Measurements from ENCODE around the gene G3BP2. TPM values are rescaled to one million over a fixed set of nuclear protein-coding genes. Genes with fewer than 3 reads are reported as not detected.
A peak's percentile ranks its signal among the peaks of the same experiment; 100 is the strongest.

The G3BP2 gene
- total RNA-seq, 2 donors from 2014 or later, result 95.0 to 121 TPM

- WGBS, result 84% methylated on average over 2 of the region's 2 CpGs
- Histone ChIP-seq H3K27ac (no peak overlapping the region), H3K4me1 (replicated peaks) (no peaks in the 10 kb centered on the region), H3K36me3 (no peaks in the 10 kb centered on the region), H3K27me3 (replicated peaks; ENCODE audit: insufficient read depth) (no peaks in the 10 kb centered on the region), H3K9me3 (no peaks in the 10 kb centered on the region), H3K4me3 (no peak overlapping the region)
- intact Hi-C loops (cut with DNase I), result no loop called here
- TF ChIP-seq POLR2A (IDR thresholded peaks at IDR 0.05), result no peak
- TF ChIP-seq CTCF (IDR thresholded peaks at IDR 0.05), result peak in 2 of 4 experiments; percentile 21 to 40
- TF ChIP-seq POLR2AphosphoS5 (IDR thresholded peaks at IDR 0.05), result no peak
- no peak for DNase-seq (ENCODE audit: low spot score)
Observed at GRCh38 chr4:75653845-75654503, 19.2 kb downstream of the G3BP2 start.

- peak; percentile 9 for DNase-seq (ENCODE audit: low spot score)
- Histone ChIP-seq H3K27me3 (replicated peaks; ENCODE audit: insufficient read depth) (no peaks in the 10 kb centered on the region), H3K27ac (no peak overlapping the region), H3K36me3 (no peaks in the 10 kb centered on the region), H3K4me3 (no peak overlapping the region), H3K9me3 (no peaks in the 10 kb centered on the region), H3K4me1 (replicated peaks) (no peaks in the 10 kb centered on the region)
- TF ChIP-seq POLR2A (IDR thresholded peaks at IDR 0.05) (no peak), POLR2AphosphoS5 (IDR thresholded peaks at IDR 0.05) (peak; percentile 57)
- intact Hi-C loops (cut with DNase I), result no loop called here
- 41% methylated on average over 4 of the region's 4 CpGs for WGBS
Observed at GRCh38 chr4:75644095-75644494, 29.1 kb downstream of the G3BP2 start.

GRCh38 chr4:75643651-75644050, 29.6 kb downstream of the G3BP2 start:
- Histone ChIP-seq H3K9me3 (no peaks in the 10 kb centered on the region), H3K27me3 (replicated peaks; ENCODE audit: insufficient read depth) (no peaks in the 10 kb centered on the region), H3K4me3 (no peak overlapping the region), H3K36me3 (no peaks in the 10 kb centered on the region), H3K27ac (no peak overlapping the region), H3K4me1 (replicated peaks) (no peaks in the 10 kb centered on the region)
- WGBS, result 39% methylated on average over 3 of the region's 3 CpGs
- no peak for DNase-seq (ENCODE audit: low spot score)
- intact Hi-C loops (cut with DNase I), result no loop called here
- no peak for TF ChIP-seq CTCF (IDR thresholded peaks at IDR 0.05)
- no peak for TF ChIP-seq POLR2A (IDR thresholded peaks at IDR 0.05)
- TF ChIP-seq POLR2AphosphoS5 (IDR thresholded peaks at IDR 0.05), result no peak

GRCh38 chr4:75639124-75639695, 34.0 kb downstream of the G3BP2 start:
- DNase-seq (ENCODE audit: low spot score), result no peak
- Histone ChIP-seq H3K27me3 (replicated peaks; ENCODE audit: insufficient read depth) (no peaks in the 10 kb centered on the region), H3K9me3 (no peaks in the 10 kb centered on the region), H3K36me3 (no peaks in the 10 kb centered on the region), H3K4me1 (replicated peaks) (no peaks in the 10 kb centered on the region), H3K27ac (no peak overlapping the region), H3K4me3 (no peak overlapping the region)
- intact Hi-C loops (cut with DNase I), result no loop called here
- TF ChIP-seq POLR2A (IDR thresholded peaks at IDR 0.05) (no peak), CTCF (IDR thresholded peaks at IDR 0.05) (no peak), POLR2AphosphoS5 (IDR thresholded peaks at IDR 0.05) (no peak)
- WGBS, result 97% methylated on average over 7 of the region's 7 CpGs

GRCh38 chr4:75637827-75638226, 35.4 kb downstream of the G3BP2 start:
- no peak for TF ChIP-seq POLR2AphosphoS5 (IDR thresholded peaks at IDR 0.05)
- no peak for TF ChIP-seq POLR2A (IDR thresholded peaks at IDR 0.05)
- no peak for TF ChIP-seq CTCF (IDR thresholded peaks at IDR 0.05)
- H3K4me1 ChIP-seq (replicated peaks), result no peaks in the 10 kb centered on the region
- intact Hi-C loops (cut with DNase I), result no loop called here
- no peak overlapping the region for H3K27ac ChIP-seq
- no peak overlapping the region for H3K4me3 ChIP-seq
- H3K9me3 ChIP-seq, result no peaks in the 10 kb centered on the region
- DNase-seq (ENCODE audit: low spot score), result no peak
- no peaks in the 10 kb centered on the region for H3K36me3 ChIP-seq
- H3K27me3 ChIP-seq (replicated peaks; ENCODE audit: insufficient read depth), result no peaks in the 10 kb centered on the region
- 94% methylated on average over 1 of the region's 1 CpG for WGBS

All from prostate gland (tissue), 2 donors.